ENCODE data around the gene OTOF.

OTOF gene

GRCh38 chr2:26465981-26466471, 11.9 kb downstream of the OTOF start:
- no peak for DNase-seq (ENCODE audit: low read depth in 2 of 2)

GRCh38 chr2:26465266-26465925, 12.5 kb downstream of the OTOF start:
- DNase-seq (ENCODE audit: low read depth in 2 of 2) = no peak

GRCh38 chr2:26464390-26465265, 13.3 kb downstream of the OTOF start:
- DNase-seq (ENCODE audit: low read depth in 2 of 2) = no peak

- DNase-seq (ENCODE audit: low read depth in 2 of 2) = no peak
Measured at GRCh38 chr2:26463244-26464192, 14.4 kb downstream of the OTOF start.

GRCh38 chr2:26462511-26463243, 15.2 kb downstream of the OTOF start:
- no peak for DNase-seq (ENCODE audit: low read depth in 2 of 2)

- no peak for DNase-seq (ENCODE audit: low read depth in 2 of 2)
Measured at GRCh38 chr2:26462100-26462499, 15.8 kb downstream of the OTOF start.

GRCh38 chr2:26461601-26462023, 16.3 kb downstream of the OTOF start:
- DNase-seq (ENCODE audit: low read depth in 2 of 2) = no peak

- no peak for DNase-seq (ENCODE audit: low read depth in 2 of 2)
Measured at GRCh38 chr2:26460613-26461031, 17.3 kb downstream of the OTOF start.

GRCh38 chr2:26459991-26460612, 17.8 kb downstream of the OTOF start:
- no peak for DNase-seq (ENCODE audit: low read depth in 2 of 2)

- no peak for DNase-seq (ENCODE audit: low read depth in 2 of 2)
Measured at GRCh38 chr2:26458365-26459042, 19.4 kb downstream of the OTOF start.

- no peak for DNase-seq (ENCODE audit: low read depth in 2 of 2)
Measured at GRCh38 chr2:26457695-26458364, 20.1 kb downstream of the OTOF start.

- no peak for DNase-seq (ENCODE audit: low read depth in 2 of 2)
Measured at GRCh38 chr2:26457251-26457666, 20.7 kb downstream of the OTOF start.

GRCh38 chr2:26456440-26457250, 21.3 kb downstream of the OTOF start:
- DNase-seq (ENCODE audit: low read depth in 2 of 2) = no peak

- no peak for DNase-seq (ENCODE audit: low read depth in 2 of 2)
Measured at GRCh38 chr2:26455670-26456439, 22.1 kb downstream of the OTOF start.

- DNase-seq (ENCODE audit: low read depth in 2 of 2) = no peak
Measured at GRCh38 chr2:26455037-26455669, 22.8 kb downstream of the OTOF start.

- no peak for DNase-seq (ENCODE audit: low read depth in 2 of 2)
Measured at GRCh38 chr2:26454561-26455001, 23.3 kb downstream of the OTOF start.

Measured in stimulated activated CD8-positive, alpha-beta memory T cell treated with anti-CD3 and anti-CD28 coated beads, Interleukin-15, amount 100 ng/mL, for 4 hours (primary cell).